SU-DHL-6 (cell line): ENCODE measurements around the gene CLCN7.

ENCODE experiments used
- H2AFZ ChIP-seq: fragments of 200-600 bp; sonication (generic); 2 replicates; pipeline ENCODE4 v1.6.1; 2014; ENCODE audit warnings: low read depth, mild to moderate bottlenecking, moderate library complexity, mixed read lengths, antibody characterized with exemption, low read length; ENCODE audit not compliant: severe bottlenecking
- H3F3A ChIP-seq: fragments of 200-600 bp; shearing (Covaris generic); 2 replicates; pipeline ENCODE4 v1.6.0; 2016; ENCODE audit warnings: antibody characterized with exemption, mild to moderate bottlenecking; ENCODE audit not compliant: insufficient read depth
- H3K27ac ChIP-seq: fragments of 200-600 bp; sonication (generic); 2 replicates; pipeline ENCODE4 v1.5.1; 2016; ENCODE audit warnings: low read depth, mild to moderate bottlenecking, low read length, moderate library complexity, mixed read lengths
- H3K27me3 ChIP-seq: fragments of 200-600 bp; sonication (generic), shearing (Covaris generic); 2 replicates; pipeline ENCODE4 v1.6.0; 2014; ENCODE audit warnings: mild to moderate bottlenecking, low read length
- H3K36me3 ChIP-seq: fragments of 200-600 bp; sonication (generic); 2 replicates; pipeline ENCODE4 v1.6.1; 2014; ENCODE audit warnings: mild to moderate bottlenecking, low read length, mixed read lengths
- H3K4me2 ChIP-seq: fragments of 300-600, 200-600 bp; shearing (Covaris generic), sonication (generic); 2 replicates; pipeline ENCODE4 v1.6.0; 2014; ENCODE audit warnings: low read length, low read depth, mild to moderate bottlenecking; ENCODE audit not compliant: poor library complexity, severe bottlenecking
- H3K4me3 ChIP-seq: fragments of 200-600 bp; sonication (generic); 2 replicates; pipeline ENCODE4 v1.5.1; 2014; ENCODE audit warnings: antibody characterized with exemption, low read length, mild to moderate bottlenecking, mixed read lengths; ENCODE audit not compliant: insufficient read depth, poor library complexity, severe bottlenecking
- H3K79me2 ChIP-seq: fragments of 200-600 bp; sonication (generic); 2 replicates; pipeline ENCODE4 v1.6.1; 2014; ENCODE audit warnings: mild to moderate bottlenecking, low read length, moderate library complexity; ENCODE audit not compliant: insufficient read depth
- H3K9ac ChIP-seq: fragments of 200-600 bp; sonication (generic); 2 replicates; pipeline ENCODE4 v1.7.0; 2014; ENCODE audit warnings: mild to moderate bottlenecking, low read length
- H3K9me2 ChIP-seq: fragments of 200-600 bp; sonication (generic); replicated peaks from 2 replicates; pipeline ENCODE4 v1.6.1; 2014; ENCODE audit warnings: low read length; ENCODE audit not compliant: insufficient read depth
- H3K9me3 ChIP-seq: fragments of 200-600 bp; sonication (generic); 2 replicates; pipeline ENCODE4 v1.6.1; 2014; ENCODE audit warnings: low read length, mixed read lengths; ENCODE audit not compliant: insufficient read depth
- H4K20me1 ChIP-seq: fragments of 200-600 bp; sonication (generic); 2 replicates; pipeline ENCODE4 v1.6.1; 2014; ENCODE audit warnings: low read depth, mild to moderate bottlenecking, antibody characterized with exemption, low read length, moderate library complexity, mixed read lengths
- CTCF ChIP-seq: fragments of 200-600 bp; sonication (generic); IDR thresholded peaks from one replicate; pipeline ENCODE4 v1.5.1; 2017; ENCODE audit warnings: antibody characterized with exemption, mild to moderate bottlenecking, low read length, moderate library complexity; ENCODE audit not compliant: insufficient read depth, poor library complexity, severe bottlenecking
- EZH2phosphoT487 ChIP-seq: fragments of 200-600 bp; sonication (generic), shearing (Covaris generic); conservative IDR thresholded peaks from 2 replicates; pipeline ENCODE4 v1.6.1; 2018; ENCODE audit warnings: mild to moderate bottlenecking, antibody characterized with exemption, low read length, moderate library complexity, mixed read lengths

Gene CLCN7

DNA sequence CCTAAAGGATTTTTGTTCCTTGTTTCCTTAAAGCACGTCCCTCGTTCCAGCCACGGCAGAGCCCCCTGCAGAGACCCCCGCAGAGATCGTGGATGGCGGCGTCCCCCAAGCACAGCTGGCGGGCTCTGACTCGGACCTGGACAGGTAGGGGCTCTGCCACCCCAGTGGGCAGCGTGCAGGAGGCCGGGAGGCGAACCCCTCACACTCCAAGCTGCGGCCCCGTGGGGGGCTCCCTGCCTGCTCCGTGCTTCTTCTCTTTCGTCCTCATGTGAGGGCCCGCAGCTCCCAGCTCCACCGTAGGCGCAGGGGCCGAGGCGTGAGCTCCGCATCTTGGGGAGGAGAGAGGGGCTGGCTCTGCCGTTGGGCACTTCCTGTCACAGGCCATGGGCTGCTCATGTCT, 26.8 kb upstream of the CLCN7 start:
- Histone ChIP-seq H3K4me2 (no peak overlapping the region), H4K20me1 (no peaks in the 10 kb centered on the region), H3F3A (no peaks in the 10 kb centered on the region), H2AFZ (no peak overlapping the region), H3K36me3 (no peaks in the 10 kb centered on the region), H3K9me3 (no peaks in the 10 kb centered on the region), H3K27me3 (no peaks in the 10 kb centered on the region), H3K27ac (no peak overlapping the region), H3K9ac (no peak overlapping the region), H3K9me2 (no peaks in the 10 kb centered on the region), H3K4me3 (no peak overlapping the region), H3K79me2 (no peaks in the 10 kb centered on the region)
- TF ChIP-seq EZH2phosphoT487 (no peak), CTCF (no peak)

DNA sequence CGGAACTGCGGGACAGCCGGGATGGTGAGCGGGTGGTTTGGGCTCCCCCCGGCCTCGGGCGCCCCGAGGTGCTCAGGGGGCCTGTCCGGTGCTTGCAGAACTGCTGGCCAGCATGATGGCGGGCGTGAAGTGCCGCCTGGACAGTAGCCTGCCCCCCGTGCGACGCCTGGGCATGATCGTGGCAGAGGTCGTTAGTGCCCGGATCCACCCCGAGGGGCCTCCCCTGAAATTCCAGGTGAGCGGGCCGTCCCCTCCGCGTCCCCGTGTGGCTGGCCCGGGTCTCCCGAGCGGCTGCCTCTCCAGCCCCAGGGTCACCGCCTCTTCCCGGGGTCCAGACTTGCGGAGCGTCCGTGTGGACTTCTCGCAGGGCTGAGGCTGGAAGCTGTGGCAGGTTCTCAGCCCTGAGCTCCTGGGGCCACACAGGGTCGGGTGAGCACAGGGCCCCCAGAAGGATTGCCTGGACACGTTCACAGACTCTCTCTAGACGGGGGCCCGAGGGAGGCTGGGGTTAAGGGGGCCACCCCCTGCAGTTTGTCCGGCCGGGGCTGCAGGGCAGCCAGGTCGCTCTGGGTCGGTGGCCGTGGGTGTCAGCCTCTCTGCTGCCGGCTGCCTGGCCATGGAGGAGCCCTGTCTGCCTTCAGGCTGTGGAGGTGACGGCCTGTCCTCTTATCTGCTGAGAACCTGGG, 25.8 kb upstream of the CLCN7 start:
- Histone ChIP-seq H3K36me3 (no peaks in the 10 kb centered on the region), H2AFZ (no peak overlapping the region), H3K9ac (no peak overlapping the region), H3F3A (no peaks in the 10 kb centered on the region), H3K9me3 (no peaks in the 10 kb centered on the region), H3K79me2 (no peaks in the 10 kb centered on the region), H3K27ac (no peak overlapping the region), H3K27me3 (no peaks in the 10 kb centered on the region), H3K4me3 (no peak overlapping the region), H4K20me1 (no peaks in the 10 kb centered on the region), H3K9me2 (no peaks in the 10 kb centered on the region), H3K4me2 (no peak overlapping the region)
- no peak for TF ChIP-seq CTCF
- no peak for TF ChIP-seq EZH2phosphoT487

DNA sequence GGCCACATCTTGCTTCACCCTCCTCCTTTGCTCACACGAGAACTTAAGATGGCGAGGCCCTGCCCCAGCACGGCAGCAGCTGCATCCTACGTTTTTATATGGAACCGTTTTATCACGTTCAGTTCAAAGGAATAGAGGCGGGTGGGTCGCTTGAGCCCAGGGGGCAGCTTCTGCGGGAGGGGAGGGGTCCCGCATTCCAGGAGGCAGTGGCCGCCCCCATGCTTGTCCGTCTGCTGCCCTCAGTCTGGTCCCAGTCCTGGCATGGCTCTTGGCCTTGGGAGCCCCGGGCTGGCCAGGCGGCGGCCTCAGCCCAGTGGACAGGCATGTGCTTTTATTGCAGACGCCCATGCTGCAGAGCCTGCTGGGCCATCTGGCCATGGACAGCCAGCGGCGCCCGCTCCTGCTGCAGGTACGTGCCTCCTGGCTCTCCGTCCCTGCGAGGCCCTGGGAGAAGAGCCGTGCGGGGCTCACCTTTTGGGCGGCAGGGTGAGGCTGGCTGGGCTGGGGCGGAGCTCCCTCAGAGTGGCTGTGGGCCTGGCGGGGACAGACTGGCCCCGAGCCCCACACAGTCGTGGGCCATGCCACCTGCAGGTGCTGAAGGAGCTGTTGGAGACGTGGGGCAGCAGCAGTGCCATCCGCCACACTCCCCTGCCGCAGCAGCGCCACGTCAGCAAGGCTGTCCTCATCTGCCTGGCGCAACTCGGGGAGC, 25.1 kb upstream of the CLCN7 start:
- Histone ChIP-seq H3K4me2 (no peak overlapping the region), H3K9ac (no peak overlapping the region), H2AFZ (no peak overlapping the region), H3K9me2 (no peaks in the 10 kb centered on the region), H4K20me1 (no peaks in the 10 kb centered on the region), H3K79me2 (no peaks in the 10 kb centered on the region), H3K9me3 (no peaks in the 10 kb centered on the region), H3K4me3 (no peak overlapping the region), H3F3A (no peaks in the 10 kb centered on the region), H3K27ac (no peak overlapping the region), H3K36me3 (no peaks in the 10 kb centered on the region), H3K27me3 (no peaks in the 10 kb centered on the region)
- no peak for TF ChIP-seq EZH2phosphoT487
- no peak for TF ChIP-seq CTCF
